ENCODE data around the gene MAN1A1. TPM values are rescaled to one million over a fixed set of nuclear protein-coding genes. Genes with fewer than 3 reads are reported as not detected.

Gene MAN1A1
- total RNA-seq, 1 experiment from 2014 or later, result 19.0 TPM

DNA sequence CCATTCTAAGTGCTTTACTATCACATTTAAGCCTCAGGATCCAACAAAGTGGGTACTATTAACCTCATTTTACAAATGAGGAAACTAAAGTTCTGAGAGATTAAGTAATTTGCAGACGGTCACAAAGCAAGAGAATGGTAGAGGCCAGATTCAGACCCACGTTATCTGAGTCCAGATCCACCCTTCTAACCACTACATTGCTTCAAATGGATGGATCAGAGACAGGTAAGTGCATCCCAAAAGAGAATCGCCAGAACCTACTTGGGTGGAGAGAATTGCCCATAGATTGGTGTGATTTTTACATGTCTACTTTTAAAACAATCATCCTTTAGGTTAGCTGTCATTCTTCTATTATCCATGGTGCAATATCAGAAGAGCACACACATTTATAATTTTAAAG lies 7.1 kb downstream of the MAN1A1 start:
- no peak overlapping the region for H3K4me3 ChIP-seq (ENCODE audit: low read length)
- no peaks in the 10 kb centered on the region for H4K20me1 ChIP-seq (ENCODE audit: low read length)
- H3K27me3 ChIP-seq (ENCODE audit: low read length), result no peaks in the 10 kb centered on the region
- H3K9ac ChIP-seq (ENCODE audit: low read length), result no peak overlapping the region
- H3K4me1 ChIP-seq (ENCODE audit: insufficient read depth, low read length), result peaks cover 10% of the 10 kb centered on the region; the same call in 1 of the 2 replicates
- no peak for TF ChIP-seq EZH2phosphoT487 (IDR thresholded peaks at IDR 0.05; ENCODE audit: borderline replicate concordance, low read length)
- TF ChIP-seq CTCF (conservative IDR thresholded peaks at IDR 0.05; ENCODE audit: low read depth, low read length), result no peak
- no peak for TF ChIP-seq EZH2 (IDR thresholded peaks at IDR 0.05; ENCODE audit: low read length, unreplicated experiment)
- DNase-seq (no peak), ATAC-seq (no peak)
- no peak overlapping the region for H3K27ac ChIP-seq (ENCODE audit: low read length)
- no peaks in the 10 kb centered on the region for H3K9me3 ChIP-seq (ENCODE audit: low read length)
- no peaks in the 10 kb centered on the region for H3F3A ChIP-seq (ENCODE audit: low read length, unreplicated experiment)
- no peaks in the 10 kb centered on the region for H3K36me3 ChIP-seq (ENCODE audit: low read depth, low read length)
- no peak overlapping the region for H3K4me2 ChIP-seq (ENCODE audit: low read length)
- no peak overlapping the region for H2AFZ ChIP-seq (ENCODE audit: low read length)
- H3K9me2 ChIP-seq (replicated peaks; ENCODE audit: low read length), result no peaks in the 10 kb centered on the region
- intact Hi-C loops (cut with micrococcal nuclease), result loop anchor here (10.0 kb wide), 1 partner anchor 378 kb away; no protein-coding TSS in a partner anchor
- peaks cover 35% of the 10 kb centered on the region for H3K79me2 ChIP-seq (ENCODE audit: low read length)
- ChIA-PET POLR2A (ENCODE audit: unreplicated experiment) (no interaction called here), CTCF (no interaction called here)
- BruUV-seq (replicated peaks), result no TSS peak

DNA sequence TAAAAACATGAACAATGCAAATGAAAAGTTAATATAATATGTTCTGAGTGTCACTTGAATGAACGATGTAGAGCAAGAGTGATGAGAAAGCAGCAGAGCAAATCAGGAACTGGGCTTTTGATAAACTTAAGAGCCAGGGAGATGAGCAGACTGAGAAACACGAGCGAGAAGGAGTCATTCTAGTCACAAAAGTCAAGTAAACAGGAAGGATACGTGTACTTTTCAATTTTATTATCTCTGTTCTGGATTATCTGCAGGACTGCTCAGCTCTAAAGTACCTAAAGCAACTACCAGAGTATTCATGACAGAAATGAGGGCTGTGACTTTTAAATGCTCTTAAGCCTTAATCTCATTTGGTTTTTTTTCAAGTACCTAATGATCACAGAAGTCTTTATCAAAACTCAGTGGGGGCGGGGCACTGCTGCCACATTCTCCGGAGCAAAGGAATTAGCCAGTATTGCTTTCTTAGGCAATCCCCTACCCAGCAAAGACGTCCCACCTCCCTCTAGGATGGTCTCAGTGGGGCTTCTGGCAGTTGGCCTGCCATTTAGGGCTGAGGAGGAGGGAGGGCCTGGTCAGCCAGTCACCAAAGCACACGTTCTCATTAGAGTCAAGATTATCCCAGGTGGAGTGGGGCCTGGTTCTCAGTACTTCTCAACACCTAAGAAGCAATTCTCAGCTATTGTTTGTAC lies 8.6 kb downstream of the MAN1A1 start:
- Histone ChIP-seq H3K4me2 (ENCODE audit: low read length) (no peak overlapping the region), H3F3A (ENCODE audit: low read length, unreplicated experiment) (no peaks in the 10 kb centered on the region), H3K9ac (ENCODE audit: low read length) (no peak overlapping the region), H3K9me2 (replicated peaks; ENCODE audit: low read length) (no peaks in the 10 kb centered on the region), H4K20me1 (ENCODE audit: low read length) (no peaks in the 10 kb centered on the region), H3K79me2 (ENCODE audit: low read length) (peaks cover 20% of the 10 kb centered on the region), H3K36me3 (ENCODE audit: low read depth, low read length) (no peaks in the 10 kb centered on the region), H3K27me3 (ENCODE audit: low read length) (no peaks in the 10 kb centered on the region), H3K4me1 (ENCODE audit: insufficient read depth, low read length) (0 out of 2 replicates have a peak, but pooled peaks cover 6% of the 10 kb centered on the region), H2AFZ (ENCODE audit: low read length) (no peak overlapping the region), H3K27ac (ENCODE audit: low read length) (no peak overlapping the region), H3K9me3 (ENCODE audit: low read length) (no peaks in the 10 kb centered on the region), H3K4me3 (ENCODE audit: low read length) (no peak overlapping the region)
- intact Hi-C loops (cut with micrococcal nuclease), result loop anchor here (10.0 kb wide), 1 partner anchor 376 kb away; no protein-coding TSS in a partner anchor
- CTCF ChIA-PET, result no interaction called here
- BruUV-seq (replicated peaks), result no TSS peak
- POLR2A ChIA-PET (ENCODE audit: unreplicated experiment), result no interaction called here
- ATAC-seq (no peak), DNase-seq (no peak)
- no peak for TF ChIP-seq CTCF (conservative IDR thresholded peaks at IDR 0.05; ENCODE audit: low read depth, low read length)
- TF ChIP-seq EZH2 (IDR thresholded peaks at IDR 0.05; ENCODE audit: low read length, unreplicated experiment), result no peak
- no peak for TF ChIP-seq EZH2phosphoT487 (IDR thresholded peaks at IDR 0.05; ENCODE audit: borderline replicate concordance, low read length)

DNA sequence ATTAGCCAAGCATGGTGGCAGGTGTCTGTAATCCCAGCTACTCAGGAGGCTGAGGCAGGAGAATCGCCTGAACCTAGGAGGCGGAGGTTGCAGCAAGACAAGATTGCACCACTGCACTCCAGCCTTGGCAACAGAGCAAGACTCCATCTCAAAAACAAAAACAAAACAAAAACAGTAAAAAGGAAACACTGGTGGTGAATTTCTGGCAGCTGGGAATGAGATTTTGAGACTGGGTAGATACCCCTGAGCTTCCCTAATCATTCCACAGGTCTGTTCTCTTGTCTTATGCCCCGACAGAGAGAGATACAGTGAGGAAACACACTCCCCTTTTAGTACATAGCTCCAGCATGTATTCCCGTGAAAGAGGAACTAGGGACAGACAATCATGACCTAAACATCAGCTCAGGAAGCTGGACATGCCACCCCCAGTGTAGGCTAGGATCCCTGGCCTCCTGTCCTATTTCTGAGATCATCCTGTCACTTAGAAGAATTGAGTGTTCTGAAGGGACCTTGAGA lies 9.6 kb downstream of the MAN1A1 start:
- Histone ChIP-seq H3K9me3 (ENCODE audit: low read length) (no peaks in the 10 kb centered on the region), H3K9ac (ENCODE audit: low read length) (no peak overlapping the region), H4K20me1 (ENCODE audit: low read length) (no peaks in the 10 kb centered on the region), H2AFZ (ENCODE audit: low read length) (no peak overlapping the region), H3K4me1 (ENCODE audit: insufficient read depth, low read length) (0 out of 2 replicates have a peak, but pooled peaks cover under 1% of the 10 kb centered on the region), H3F3A (ENCODE audit: low read length, unreplicated experiment) (no peaks in the 10 kb centered on the region), H3K9me2 (replicated peaks; ENCODE audit: low read length) (no peaks in the 10 kb centered on the region), H3K4me2 (ENCODE audit: low read length) (no peak overlapping the region), H3K36me3 (ENCODE audit: low read depth, low read length) (no peaks in the 10 kb centered on the region), H3K27me3 (ENCODE audit: low read length) (no peaks in the 10 kb centered on the region), H3K79me2 (ENCODE audit: low read length) (peaks cover 12% of the 10 kb centered on the region), H3K4me3 (ENCODE audit: low read length) (no peak overlapping the region), H3K27ac (ENCODE audit: low read length) (no peak overlapping the region)
- DNase-seq (no peak), ATAC-seq (no peak)
- ChIA-PET CTCF (no interaction called here), POLR2A (ENCODE audit: unreplicated experiment) (no interaction called here)
- intact Hi-C loops (cut with micrococcal nuclease), result loop anchor here (10.0 kb wide), 1 partner anchor 375 kb away; no protein-coding TSS in a partner anchor
- no peak for TF ChIP-seq EZH2phosphoT487 (IDR thresholded peaks at IDR 0.05; ENCODE audit: borderline replicate concordance, low read length)
- TF ChIP-seq CTCF (conservative IDR thresholded peaks at IDR 0.05; ENCODE audit: low read depth, low read length), result no peak
- TF ChIP-seq EZH2 (IDR thresholded peaks at IDR 0.05; ENCODE audit: low read length, unreplicated experiment), result no peak
- no TSS peak for BruUV-seq (replicated peaks)

All from PC-3 (cell line).